PC-9 (cell line): ENCODE data around the gene AGXT.

ENCODE experiments used
- CTCF ChIP-seq: fragments of 200-600 bp; sonication (generic); conservative IDR thresholded peaks from 2 replicates; pipeline ENCODE4 v1.6.1; 2017; ENCODE audit warnings: mixed run types, antibody characterized with exemption, mild to moderate bottlenecking, moderate library complexity
- EZH2 ChIP-seq: fragments of 200-600 bp; sonication (generic); IDR thresholded peaks from 2 replicates; pipeline ENCODE4 v1.8.0; 2017; ENCODE audit warnings: antibody characterized with exemption, low read depth

GRCh38 chr2:240890691-240891090 is 22.1 kb downstream of the AGXT start:
- no peak for TF ChIP-seq EZH2
- TF ChIP-seq CTCF = no peak
